ENCODE data around the gene SIK3. TPM values are rescaled to one million over a fixed set of nuclear protein-coding genes. Genes with fewer than 3 reads are reported as not detected.

SIK3 gene
- polyA plus RNA-seq, 1 of the 3 experiments (the other 2 are of a cell fraction) = 5.1 TPM

GRCh38 chr11:116865696-116866095 is 232.5 kb downstream of the SIK3 start:
- ChIA-PET CTCF (interaction anchor here (1.3 to 3.7 kb wide), 3 partner anchors 14 to 362 kb away, joined by 3 to 20 read pairs (median 9); partner anchors contain the start of gene APOA5), POLR2A (no interaction called here)
- Histone ChIP-seq H2AFZ (ENCODE audit: low read depth) (no peak overlapping the region), H3K36me3 (replicated peaks in 1 of 2; ENCODE audit: control insufficient read depth in 1 of 2, insufficient read depth in 2 of 2, low read length in 1 of 2) (peaks cover 30 to 54% of the 10 kb centered on the region in 2 experiments), H3K27me3 (ENCODE audit: insufficient read depth) (no peaks in the 10 kb centered on the region), H3K9me2 (no peaks in the 10 kb centered on the region), H3K4me2 (no peak overlapping the region), H3K27ac (ENCODE audit: low read depth in 2 of 2, low read length in 1 of 2) (no peak overlapping the region), H4K20me1 (ENCODE audit: insufficient read depth) (no peaks in the 10 kb centered on the region), H3K4me3 (ENCODE audit: low read depth in 2 of 2, low read length in 1 of 2) (no peak overlapping the region), H3K79me2 (ENCODE audit: insufficient read depth) (no peaks in the 10 kb centered on the region), H3K4me1 (ENCODE audit: control insufficient read depth in 1 of 2, insufficient read depth in 2 of 2, low read depth in 1 of 2, low read length in 1 of 2) (peaks cover 20 to 22% of the 10 kb centered on the region in 2 experiments), H3K9me3 (no peaks in the 10 kb centered on the region), H3F3A (replicated peaks; ENCODE audit: insufficient read depth) (peaks cover 16% of the 10 kb centered on the region), H3K9ac (no peak overlapping the region)
- TF ChIP-seq SIN3A (IDR thresholded peaks at IDR 0.05; ENCODE audit: borderline replicate concordance, low read depth, low read length) (no peak), MEF2A (IDR thresholded peaks at IDR 0.05; ENCODE audit: borderline replicate concordance, low read depth) (no peak), RXRA (IDR thresholded peaks at IDR 0.05; ENCODE audit: borderline replicate concordance, low read depth) (no peak), REST (IDR thresholded peaks at IDR 0.05; ENCODE audit: low read depth, low read length) (no peak), RAD21 (IDR thresholded peaks at IDR 0.05; ENCODE audit: low read length) (no peak), FOXJ3 (CRISPR knock-in tag; IDR thresholded peaks at IDR 0.05) (no peak), ELF1 (IDR thresholded peaks at IDR 0.05) (no peak), TAF1 (IDR thresholded peaks at IDR 0.05; ENCODE audit: borderline replicate concordance, low read depth, low read length) (no peak), GATA2 (CRISPR knock-in tag; IDR thresholded peaks at IDR 0.05) (no peak), CHD2 (IDR thresholded peaks at IDR 0.05; ENCODE audit: low read length, partially characterized antibody) (no peak), SMC3 (IDR thresholded peaks at IDR 0.05; ENCODE audit: low read depth, low read length) (no peak), MXI1 (IDR thresholded peaks at IDR 0.05; ENCODE audit: low read depth, low read length) (no peak), GABPA (IDR thresholded peaks at IDR 0.05; ENCODE audit: low read depth) (no peak), CTCF (IDR thresholded peaks at IDR 0.05) (no peak), EZH2phosphoT487 (IDR thresholded peaks at IDR 0.05; ENCODE audit: borderline replicate concordance, low read depth) (no peak), FOSL2 (IDR thresholded peaks at IDR 0.05; ENCODE audit: borderline replicate concordance, low read depth) (no peak), RFX5 (IDR thresholded peaks at IDR 0.05; ENCODE audit: low read length) (no peak), FOXM1 (IDR thresholded peaks at IDR 0.05; ENCODE audit: low read depth) (no peak)
- TF ChIP-seq, protein P1, sequence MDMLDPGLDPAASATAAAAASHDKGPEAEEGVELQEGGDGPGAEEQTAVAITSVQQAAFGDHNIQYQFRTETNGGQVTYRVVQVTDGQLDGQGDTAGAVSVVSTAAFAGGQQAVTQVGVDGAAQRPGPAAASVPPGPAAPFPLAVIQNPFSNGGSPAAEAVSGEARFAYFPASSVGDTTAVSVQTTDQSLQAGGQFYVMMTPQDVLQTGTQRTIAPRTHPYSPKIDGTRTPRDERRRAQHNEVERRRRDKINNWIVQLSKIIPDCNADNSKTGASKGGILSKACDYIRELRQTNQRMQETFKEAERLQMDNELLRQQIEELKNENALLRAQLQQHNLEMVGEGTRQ (IDR thresholded peaks at IDR 0.05; ENCODE audit: borderline replicate concordance, low read depth, low read length) = no peak
- no peak for DNase-seq
- 77% methylated on average over 1 of the region's 1 CpG for WGBS (ENCODE audit: low lambda C conversion rate)
